ENCODE data around the gene CAPSL.

GRCh38 chr5:35861718-35862117 is 76.7 kb downstream of the CAPSL start:
- TF ChIP-seq CTCF (IDR thresholded peaks at IDR 0.05) (no peak), POLR2AphosphoS5 (IDR thresholded peaks at IDR 0.05) (no peak), POLR2A (IDR thresholded peaks at IDR 0.05) (no peak)
